Endothelial cell of umbilical vein (primary cell): ENCODE data around the gene CAAP1. TPM values are rescaled to one million over a fixed set of nuclear protein-coding genes. Genes with fewer than 3 reads are reported as not detected.

ENCODE experiments used
- BruUV-seq: library from RNA; stranded (reverse); fragments of 400-500 nt; replicated peaks from 2 replicates; lab custom pipeline; 2021; lab: Mats Ljungman, UMichigan
- CTCF ChIA-PET: fragments of 300-600, 350-600 bp; sonication (Branson Sonifier 250); formaldehyde crosslinking; loops from one replicate; lab custom pipeline; 2021; ENCODE audit warnings: antibody characterized with exemption, inconsistent platforms; lab: Charles Lee
- POLR2A ChIA-PET: fragments of 300-600, 350-600 bp; sonication (Branson Sonifier 250); formaldehyde crosslinking; loops from one replicate; lab custom pipeline; 2021; ENCODE audit warnings: antibody characterized with exemption, inconsistent platforms; lab: Charles Lee
- DNase-seq: peaks from one replicate; pipeline ENCODE4 v3.0.0-alpha.2; 2011; ENCODE audit warnings: low read depth, low spot score
- FAIRE-seq: peaks from 2 replicates; lab custom pipeline; 2011; peaks lifted over from hg19 to GRCh38; lab: Jason Lieb, UNC
- H2AFZ ChIP-seq: 2 replicates; pipeline ENCODE4 v1.6.0; 2012; ENCODE audit warnings: low read depth, low read length, control low read depth, inconsistent platforms
- H3K27ac ChIP-seq: 2 replicates; pipeline ENCODE4 v1.5.1; 2011; ENCODE audit warnings: low read depth, mild to moderate bottlenecking, control low read depth, low read length, moderate library complexity; ENCODE audit not compliant: insufficient read depth
- H3K27me3 ChIP-seq, 2 experiments: 2 replicates each; pipeline versions ENCODE4 v1.6.0 to v1.6.1; 2011; ENCODE audit warnings: low read length in 2 of 2, mixed read lengths in 1 of 2; ENCODE audit not compliant: control insufficient read depth in 2 of 2, insufficient read depth in 2 of 2
- H3K36me3 ChIP-seq, 2 experiments: 2 replicates in 1 of 2; 3 replicates in 1 of 2; pipeline ENCODE4 v1.5.1; 2011; ENCODE audit warnings: low read length in 2 of 2, mild to moderate bottlenecking in 1 of 2, moderate library complexity in 1 of 2; ENCODE audit not compliant: control insufficient read depth in 2 of 2, insufficient read depth in 2 of 2; ENCODE audit errors: extremely low read depth in 1 of 2
- H3K4me1 ChIP-seq: 3 replicates; pipeline ENCODE4 v1.5.1; 2011; ENCODE audit warnings: mild to moderate bottlenecking, low read length; ENCODE audit not compliant: control insufficient read depth, insufficient read depth; ENCODE audit errors: extremely low read depth
- H3K4me2 ChIP-seq: 2 replicates; pipeline ENCODE4 v1.6.1; 2011; ENCODE audit warnings: low read length, control low read depth, mixed read lengths; ENCODE audit not compliant: insufficient read depth
- H3K4me3 ChIP-seq, 3 experiments: fragments of 200-600 bp in 1 of 3; sonication (generic), shearing (Covaris generic) in 1 of 3; replicated peaks in 1 of 3; 2 replicates each; pipeline ENCODE4 v1.5.1; 2011 to 2016; ENCODE audit warnings: control low read depth in 3 of 3, low read length in 3 of 3, mild to moderate bottlenecking in 2 of 3, inconsistent platforms in 1 of 3, low read depth in 1 of 3, moderate library complexity in 1 of 3; ENCODE audit not compliant: insufficient read depth in 1 of 3
- H3K79me2 ChIP-seq: 2 replicates; pipeline ENCODE4 v1.6.0; 2012; ENCODE audit warnings: low read length, inconsistent platforms; ENCODE audit not compliant: control insufficient read depth, insufficient read depth
- H3K9ac ChIP-seq: replicated peaks from 2 replicates; pipeline ENCODE3; 2011; ENCODE audit warnings: low read length, control low read depth; ENCODE audit not compliant: insufficient read depth; ENCODE audit errors: extremely low read depth
- H3K9me1 ChIP-seq: replicated peaks from 3 replicates; pipeline ENCODE4 v1.6.0; 2011; ENCODE audit warnings: mild to moderate bottlenecking, low read length; ENCODE audit not compliant: control insufficient read depth, insufficient read depth; ENCODE audit errors: extremely low read depth
- H3K9me3 ChIP-seq: replicated peaks from 2 replicates; pipeline ENCODE4 v1.5.1; 2012; ENCODE audit warnings: low read length, inconsistent platforms; ENCODE audit not compliant: control insufficient read depth, insufficient read depth
- H4K20me1 ChIP-seq: replicated peaks from 2 replicates; pipeline ENCODE3; 2011; ENCODE audit warnings: mild to moderate bottlenecking, low read length; ENCODE audit not compliant: control insufficient read depth, insufficient read depth; ENCODE audit errors: extremely low read depth
- EZH2 ChIP-seq: IDR thresholded peaks from 2 replicates; pipeline ENCODE4 v1.6.1; 2012; ENCODE audit warnings: borderline replicate concordance, low read depth, mild to moderate bottlenecking, moderate library complexity, low read length, inconsistent platforms; ENCODE audit not compliant: severe bottlenecking
- JUN ChIP-seq: IDR thresholded peaks from 2 replicates; pipeline ENCODE4 v1.6.1; 2011; ENCODE audit warnings: borderline replicate concordance, low read depth; ENCODE audit not compliant: insufficient read length, insufficient read depth
- MYC ChIP-seq: IDR thresholded peaks from one replicate; pipeline ENCODE4 v1.6.1; 2011; ENCODE audit warnings: mild to moderate bottlenecking, low read depth, low read length
- POLR2A ChIP-seq: IDR thresholded peaks from 2 replicates; pipeline ENCODE4 v1.6.1; 2012; ENCODE audit warnings: low read depth, mild to moderate bottlenecking, control low read depth, low read length
- POLR2AphosphoS5 ChIP-seq: IDR thresholded peaks from 2 replicates; pipeline ENCODE4 v1.6.1; 2012; ENCODE audit warnings: low read depth, mild to moderate bottlenecking, control low read depth, low read length, moderate library complexity; ENCODE audit not compliant: insufficient read depth
- dilution Hi-C: fragments of 300-500 bp; cut with MboI; formaldehyde crosslinking; loops from one replicate; pipeline ENCODE4 v1.15.0; 2019; ENCODE audit warnings: low sequenced_read_pairs; ENCODE audit not compliant: extremely low pct_ligation_motif_present
- intact Hi-C: fragments of 100-400 bp; cut with micrococcal nuclease; formaldehyde crosslinking; loops from one replicate; pipeline ENCODE4 v1.10.0; 2022
- polyA plus RNA-seq, 4 experiments: library from polyadenylated mRNA; depleted of rRNA in 3 of 4; stranded (reverse) in 3 of 4; unstranded in 1 of 4; fragments of >200 nt; gene quantifications; 2 replicates each; pipeline versions ENCODE4 v1.2.1 to v1.2.3, GENCODE V29; 2011 to 2012; ENCODE audit warnings: missing spikeins in 1 of 4
- total RNA-seq: library from RNA; stranded (reverse); gene quantifications from 2 replicates; pipeline ENCODE4 v1.2.3, GENCODE V29; 2021

The CAAP1 gene
- total and polyA plus RNA-seq, 2 donors (not counting 3 experiments of a cell fraction or from before 2014, with no cell fraction given) = 5.3 to 16.1 TPM

- no peak for TF ChIP-seq JUN
- no peak for TF ChIP-seq MYC
- TF ChIP-seq EZH2 = no peak
- TF ChIP-seq POLR2AphosphoS5 = no peak
- TSS peak; percentile 96 for BruUV-seq
- Histone ChIP-seq H3K4me1 (peaks cover 23% of the 10 kb centered on the region), H3K79me2 (peaks cover 38% of the 10 kb centered on the region), H3K9me3 (no peaks in the 10 kb centered on the region), H3K36me3 (no peaks in the 10 kb centered on the region), H2AFZ (peak overlapping the region; percentile 88), H3K27me3 (no peaks in the 10 kb centered on the region), H3K9ac (peak overlapping the region; percentile 83), H3K4me3 (peak overlapping the region; percentile 87 to 100 (median 99)), H4K20me1 (no peaks in the 10 kb centered on the region), H3K9me1 (no peaks in the 10 kb centered on the region), H3K4me2 (peak overlapping the region; percentile 100), H3K27ac (peak overlapping the region; percentile 83)
- DNase-seq = no peak
- intact Hi-C loops (loop anchor here (2.0 to 10.0 kb wide), 4 partner anchors 64 to 680 kb away; partner anchors contain the start of genes C9orf72 and IFT74), dilution Hi-C loops (no loop called here)
- no peak for FAIRE-seq
- CTCF ChIA-PET = interaction anchor here (1.2 to 2.4 kb wide), 3 partner anchors 10 to 384 kb away, joined by 3 to 8 read pairs (median 4); partner anchors contain the start of gene PLAA
- POLR2A ChIA-PET = no interaction called here
These were observed 551 bp upstream of the CAAP1 start for GRCh38 chr9:26893030-26893676.

- H3K9me3 ChIP-seq = no peaks in the 10 kb centered on the region
- no peaks in the 10 kb centered on the region for H3K36me3 ChIP-seq
- H4K20me1 ChIP-seq = no peaks in the 10 kb centered on the region
- H3K9me1 ChIP-seq = no peaks in the 10 kb centered on the region
- H3K9ac ChIP-seq = peak overlapping the region; percentile 83
- TF ChIP-seq POLR2A = no peak
- dilution Hi-C loops (no loop called here), intact Hi-C loops (loop anchor here (1.0 to 10.0 kb wide), 5 partner anchors 56 to 681 kb away; partner anchors contain the start of genes C9orf72, IFT74 and PLAA)
- CTCF ChIA-PET = interaction anchor here (0.6 to 2.4 kb wide), 10 partner anchors 8 to 385 kb away, joined by 3 to 8 read pairs (median 3); partner anchors contain the start of genes IFT74 and PLAA
- FAIRE-seq = no peak
- peak overlapping the region; percentile 87 to 100 (median 99) for H3K4me3 ChIP-seq
- BruUV-seq = TSS peak; percentile 34
- H3K27ac ChIP-seq = peak overlapping the region; percentile 83
- no peaks in the 10 kb centered on the region for H3K27me3 ChIP-seq
- peaks cover 25% of the 10 kb centered on the region for H3K4me1 ChIP-seq
- DNase-seq = peak; percentile 49
- peaks cover 49% of the 10 kb centered on the region for H3K79me2 ChIP-seq
- POLR2A ChIA-PET = interaction anchor here (0.6 to 1.0 kb wide), 2 partner anchors 64 to 171 kb away, joined by 4 read pairs; partner anchors contain the start of gene IFT74
- H3K4me2 ChIP-seq = peak overlapping the region; percentile 100
- H2AFZ ChIP-seq = peak overlapping the region; percentile 88
These were observed 876 bp downstream of the CAAP1 start for GRCh38 chr9:26891726-26892125.
